ENCODE results near the gene CHST13.

The CHST13 gene

GRCh38 chr3:126540342-126540849 lies 16.4 kb downstream of the CHST13 start:
- TF ChIP-seq, protein P1, sequence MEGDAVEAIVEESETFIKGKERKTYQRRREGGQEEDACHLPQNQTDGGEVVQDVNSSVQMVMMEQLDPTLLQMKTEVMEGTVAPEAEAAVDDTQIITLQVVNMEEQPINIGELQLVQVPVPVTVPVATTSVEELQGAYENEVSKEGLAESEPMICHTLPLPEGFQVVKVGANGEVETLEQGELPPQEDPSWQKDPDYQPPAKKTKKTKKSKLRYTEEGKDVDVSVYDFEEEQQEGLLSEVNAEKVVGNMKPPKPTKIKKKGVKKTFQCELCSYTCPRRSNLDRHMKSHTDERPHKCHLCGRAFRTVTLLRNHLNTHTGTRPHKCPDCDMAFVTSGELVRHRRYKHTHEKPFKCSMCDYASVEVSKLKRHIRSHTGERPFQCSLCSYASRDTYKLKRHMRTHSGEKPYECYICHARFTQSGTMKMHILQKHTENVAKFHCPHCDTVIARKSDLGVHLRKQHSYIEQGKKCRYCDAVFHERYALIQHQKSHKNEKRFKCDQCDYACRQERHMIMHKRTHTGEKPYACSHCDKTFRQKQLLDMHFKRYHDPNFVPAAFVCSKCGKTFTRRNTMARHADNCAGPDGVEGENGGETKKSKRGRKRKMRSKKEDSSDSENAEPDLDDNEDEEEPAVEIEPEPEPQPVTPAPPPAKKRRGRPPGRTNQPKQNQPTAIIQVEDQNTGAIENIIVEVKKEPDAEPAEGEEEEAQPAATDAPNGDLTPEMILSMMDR (IDR thresholded peaks at IDR 0.05; ENCODE audit: insufficient read depth, low read depth, low read length, missing control alignments), result no peak
- peak; percentile 90 for DNase-seq (ENCODE audit: low read depth)
- H3K4me3 ChIP-seq (ENCODE audit: low read length), result no peak overlapping the region

GRCh38 chr3:126540951-126541627 lies 17.1 kb downstream of the CHST13 start:
- TF ChIP-seq, protein P1 (IDR thresholded peaks at IDR 0.05; ENCODE audit: insufficient read depth, low read depth, low read length, missing control alignments), result no peak
- DNase-seq (ENCODE audit: low read depth), result no peak
- H3K4me3 ChIP-seq (ENCODE audit: low read length), result no peak overlapping the region

DNA sequence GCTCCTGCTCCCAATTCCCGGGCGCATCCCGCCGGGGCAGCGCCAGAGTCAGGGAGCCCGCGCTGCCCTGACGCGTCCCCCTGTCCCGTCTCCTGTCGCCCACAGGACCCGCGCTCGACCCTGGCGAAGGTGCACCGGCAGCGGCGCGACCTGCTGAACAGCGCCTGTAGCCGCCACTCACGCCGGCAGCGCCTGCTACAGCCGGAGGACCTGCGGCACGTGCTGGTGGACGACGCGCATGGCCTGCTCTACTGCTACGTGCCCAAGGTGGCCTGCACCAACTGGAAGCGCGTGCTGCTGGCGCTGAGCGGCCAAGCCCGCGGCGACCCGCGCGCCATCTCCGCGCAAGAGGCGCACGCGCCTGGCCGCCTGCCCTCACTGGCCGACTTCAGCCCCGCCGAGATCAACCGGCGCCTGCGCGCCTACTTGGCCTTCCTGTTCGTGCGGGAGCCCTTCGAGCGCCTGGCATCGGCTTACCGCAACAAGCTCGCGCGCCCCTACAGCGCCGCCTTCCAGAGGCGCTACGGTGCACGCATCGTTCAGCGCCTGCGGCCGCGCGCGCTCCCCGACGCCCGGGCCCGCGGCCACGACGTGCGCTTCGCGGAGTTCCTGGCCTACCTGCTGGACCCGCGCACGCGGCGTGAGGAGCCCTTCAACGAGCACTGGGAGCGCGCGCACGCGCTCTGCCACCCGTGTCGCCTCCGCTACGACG lies 17.8 kb downstream of the CHST13 start:
- H3K4me3 ChIP-seq (ENCODE audit: low read length), result no peak overlapping the region
- DNase-seq (ENCODE audit: low read depth), result no peak
- TF ChIP-seq, protein P1 (IDR thresholded peaks at IDR 0.05; ENCODE audit: insufficient read depth, low read depth, low read length, missing control alignments), result no peak

GRCh38 chr3:126542340-126543241 lies 18.6 kb downstream of the CHST13 start:
- TF ChIP-seq, protein P1 (IDR thresholded peaks at IDR 0.05; ENCODE audit: insufficient read depth, low read depth, low read length, missing control alignments), result no peak
- no peak for DNase-seq (ENCODE audit: low read depth)
- H3K4me3 ChIP-seq (ENCODE audit: low read length), result no peak overlapping the region

DNA sequence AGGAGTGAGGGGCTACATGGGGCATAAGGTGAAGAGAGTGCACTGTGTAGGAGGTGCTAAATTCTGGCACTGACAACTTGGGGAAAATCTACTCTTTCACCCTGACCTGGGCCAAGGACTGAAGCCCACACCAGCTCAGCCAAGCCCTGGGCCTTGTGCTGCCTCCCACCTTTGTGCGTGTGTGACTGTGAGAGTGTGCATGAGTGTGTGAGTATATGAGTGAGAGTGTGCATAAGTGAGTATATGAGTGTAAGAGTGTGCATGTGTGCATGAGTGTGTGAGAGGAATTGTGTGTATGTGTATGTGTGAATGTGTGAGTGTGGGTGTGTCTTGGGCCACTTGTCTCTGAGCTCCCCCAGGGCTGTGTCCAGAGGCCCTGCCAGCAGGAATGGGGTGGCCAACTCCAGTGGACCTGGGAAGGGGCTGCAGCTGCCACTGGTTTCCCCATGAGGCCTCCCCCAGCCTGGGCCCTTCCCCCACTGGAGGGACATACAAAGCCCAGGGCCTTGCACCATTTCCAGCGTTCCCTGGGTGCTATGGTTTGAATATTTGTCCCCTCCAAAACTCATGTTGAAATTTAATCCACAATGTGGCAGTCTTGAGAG lies 19.6 kb downstream of the CHST13 start:
- no peak for DNase-seq (ENCODE audit: low read depth)
- TF ChIP-seq, protein P1 (IDR thresholded peaks at IDR 0.05; ENCODE audit: insufficient read depth, low read depth, low read length, missing control alignments), result no peak
- H3K4me3 ChIP-seq (ENCODE audit: low read length), result no peak overlapping the region

GRCh38 chr3:126544596-126545281 lies 20.8 kb downstream of the CHST13 start:
- TF ChIP-seq, protein P1 (IDR thresholded peaks at IDR 0.05; ENCODE audit: insufficient read depth, low read depth, low read length, missing control alignments), result no peak
- H3K4me3 ChIP-seq (ENCODE audit: low read length), result no peak overlapping the region
- DNase-seq (ENCODE audit: low read depth), result no peak
